Stimulated activated naive CD8-positive, alpha-beta T cell treated with anti-CD3 and anti-CD28 coated beads, Interleukin-15, Interleukin-2, amounts not matched to agents 100 ng/mL and 50 ng/mL, for 24 hours (primary cell): Measurements from ENCODE around the gene KLC3.
"Not testable (repeated sequence)": the region's sequence is repeated elsewhere in the genome, so short reads cannot be mapped to it uniquely, and the experiment has no call there.

Experiments
- H3K27ac Mint-ChIP-seq: one replicate; pipeline ENCODE4 v1.8.0; 2021; ENCODE audit warnings: mild to moderate bottlenecking, mixed read lengths
- H3K27me3 Mint-ChIP-seq: one replicate; pipeline ENCODE4 v1.8.0; 2021; ENCODE audit warnings: mixed read lengths
- H3K36me3 Mint-ChIP-seq: one replicate; pipeline ENCODE4 v1.8.0; 2021; ENCODE audit warnings: low read depth, mixed read lengths
- H3K4me1 Mint-ChIP-seq: one replicate; pipeline ENCODE4 v1.8.0; 2021; ENCODE audit warnings: low read depth, mixed read lengths
- H3K4me3 Mint-ChIP-seq: one replicate; pipeline ENCODE4 v1.8.0; 2021; ENCODE audit warnings: mild to moderate bottlenecking, mixed read lengths
- H3K9me3 Mint-ChIP-seq: one replicate; pipeline ENCODE4 v1.8.0; 2021; ENCODE audit warnings: mixed read lengths

The KLC3 gene

DNA sequence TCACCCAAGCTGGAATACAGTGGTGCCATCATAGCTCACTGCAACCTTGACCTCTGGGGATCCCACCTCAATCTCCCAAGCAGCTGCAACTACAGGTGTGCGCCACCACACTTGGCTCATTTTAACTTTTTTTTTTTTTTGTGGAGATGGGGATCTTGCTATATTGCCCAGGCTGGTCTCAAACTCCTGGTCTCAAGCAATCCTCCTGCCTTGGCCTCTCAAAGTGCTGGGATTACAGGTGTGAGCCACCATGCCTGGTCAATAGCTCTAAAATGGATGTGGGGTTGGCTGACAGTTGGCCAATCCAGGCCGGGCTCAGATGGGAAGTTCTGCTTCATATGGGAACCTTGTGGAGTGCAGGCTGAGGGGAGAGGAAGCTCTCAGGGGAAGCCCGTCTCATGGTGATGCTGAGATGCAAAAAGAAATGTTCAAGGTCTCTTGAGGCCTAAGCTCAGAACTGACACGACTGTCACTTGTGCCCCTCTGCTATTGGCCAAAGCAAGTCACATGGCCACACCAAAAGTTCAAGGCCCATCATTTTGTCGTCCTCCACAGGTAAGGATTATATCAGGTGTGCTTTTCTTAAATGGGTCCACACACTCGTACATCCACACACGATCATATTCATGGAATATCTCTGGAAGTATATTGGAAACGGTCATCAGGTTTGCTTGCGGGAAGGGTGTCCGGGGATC lies 6.8 kb upstream of the KLC3 start:
- H3K27ac Mint-ChIP-seq, result no peak overlapping the region
- H3K4me3 Mint-ChIP-seq, result no peak overlapping the region
- H3K27me3 Mint-ChIP-seq, result peaks cover 3% of the 10 kb centered on the region
- no peaks in the 10 kb centered on the region for H3K9me3 Mint-ChIP-seq
- H3K36me3 Mint-ChIP-seq, result no peaks in the 10 kb centered on the region
- H3K4me1 Mint-ChIP-seq, result no peaks in the 10 kb centered on the region

DNA sequence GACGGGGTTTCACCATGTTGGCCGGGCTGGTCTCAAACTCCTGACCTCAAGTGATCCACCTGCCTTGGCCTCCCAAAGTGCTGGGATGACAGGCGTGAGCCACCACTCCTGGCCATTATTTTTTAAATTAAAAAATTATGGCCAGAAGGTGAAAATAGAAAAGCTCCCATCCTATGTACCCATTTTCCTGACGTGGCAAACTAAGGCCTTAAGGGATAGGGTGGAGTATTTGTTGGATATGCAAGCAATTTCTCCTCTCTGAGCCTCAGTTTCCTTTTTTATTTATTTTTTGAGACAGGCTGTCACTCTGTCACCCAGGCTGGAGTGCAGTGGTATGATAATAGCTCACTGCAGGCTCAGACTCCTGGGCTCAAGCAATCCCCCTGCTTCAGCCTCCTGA lies 5.7 kb upstream of the KLC3 start:
- not testable (repeated sequence) for H3K9me3 Mint-ChIP-seq, H3K27me3 Mint-ChIP-seq, H3K4me3 Mint-ChIP-seq, H3K4me1 Mint-ChIP-seq, H3K27ac Mint-ChIP-seq, H3K36me3 Mint-ChIP-seq

DNA sequence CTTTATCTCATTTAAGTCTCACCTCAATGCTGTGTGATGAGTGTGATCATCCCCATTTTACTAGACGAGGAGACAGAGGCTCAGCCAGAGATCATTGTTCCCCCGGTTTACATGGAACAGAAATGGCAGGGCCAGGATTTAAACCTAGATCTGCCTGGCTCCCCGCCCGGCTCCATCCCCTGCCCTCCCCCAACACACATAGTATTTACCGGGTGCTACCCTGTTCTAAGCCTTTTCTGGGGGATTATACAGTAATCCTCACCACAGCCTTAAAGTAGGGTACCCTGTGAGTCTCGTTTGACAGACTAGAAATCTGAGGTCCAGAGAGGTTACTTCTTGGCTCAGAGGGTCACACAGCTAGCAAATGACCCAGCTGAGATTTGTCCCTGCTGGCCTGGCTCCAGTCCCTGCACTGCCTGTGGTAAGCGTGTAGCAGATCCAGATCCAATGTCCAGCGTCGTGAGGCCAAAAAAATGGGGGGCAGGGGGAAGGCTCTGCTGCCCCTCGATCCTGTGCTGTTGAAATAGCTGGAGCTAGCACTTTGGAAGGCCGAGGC lies 3.8 kb upstream of the KLC3 start:
- H3K4me1 Mint-ChIP-seq, result peaks cover 4% of the 10 kb centered on the region
- H3K36me3 Mint-ChIP-seq, result no peaks in the 10 kb centered on the region
- peaks cover 12% of the 10 kb centered on the region for H3K27me3 Mint-ChIP-seq
- no peak overlapping the region for H3K27ac Mint-ChIP-seq
- H3K4me3 Mint-ChIP-seq, result no peak overlapping the region
- no peaks in the 10 kb centered on the region for H3K9me3 Mint-ChIP-seq

DNA sequence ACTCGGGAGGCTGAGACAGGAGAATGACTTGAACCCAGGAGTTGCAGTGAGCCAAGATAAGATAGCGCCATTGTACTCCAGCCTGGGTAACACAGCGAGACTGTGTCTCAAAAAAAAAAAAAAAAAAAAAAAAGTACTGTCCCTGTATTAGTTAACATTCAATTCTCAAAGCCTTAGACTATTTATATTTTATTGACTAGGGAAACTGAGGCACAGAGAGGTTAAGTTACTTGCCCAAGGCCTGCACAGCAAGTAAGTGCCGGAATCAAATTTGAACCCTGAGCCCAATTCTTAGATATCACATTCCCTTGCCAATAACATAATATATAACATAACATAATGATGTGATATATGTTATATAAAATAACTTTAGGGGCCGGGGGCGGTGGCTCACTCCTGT lies 921 bp upstream of the KLC3 start:
- no peak overlapping the region for H3K4me3 Mint-ChIP-seq
- peaks cover 21% of the 10 kb centered on the region for H3K27me3 Mint-ChIP-seq
- no peaks in the 10 kb centered on the region for H3K36me3 Mint-ChIP-seq
- H3K9me3 Mint-ChIP-seq, result no peaks in the 10 kb centered on the region
- peaks cover 4% of the 10 kb centered on the region for H3K4me1 Mint-ChIP-seq
- H3K27ac Mint-ChIP-seq, result no peak overlapping the region

DNA sequence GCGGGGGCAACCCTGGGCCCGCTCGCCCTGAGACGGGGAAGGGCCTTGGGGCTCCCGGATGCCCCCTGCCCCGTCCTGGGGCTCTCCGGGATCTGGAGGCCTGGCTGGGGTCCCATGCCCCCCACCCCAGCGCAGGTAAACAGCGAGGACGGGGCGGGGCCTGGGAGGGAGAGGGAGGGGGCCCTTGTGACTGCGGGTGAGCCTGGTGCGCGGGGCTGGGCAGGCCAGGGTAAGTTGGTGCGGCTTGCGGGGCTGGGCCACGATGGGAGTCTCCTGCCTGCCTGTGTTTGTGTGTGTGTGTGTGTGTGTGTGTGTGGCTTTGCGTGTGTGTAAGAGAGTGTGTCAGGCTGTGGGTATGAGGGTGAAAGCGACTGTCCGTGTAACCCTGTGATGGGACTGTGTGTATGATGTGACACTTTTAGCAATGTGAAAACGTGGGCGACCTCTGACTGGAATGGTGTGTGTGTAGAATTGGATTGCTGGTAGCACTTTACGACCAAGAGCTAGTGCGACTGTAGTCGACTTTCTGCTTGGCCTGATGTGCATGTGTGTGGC lies 426 bp downstream of the KLC3 start:
- H3K36me3 Mint-ChIP-seq, result no peaks in the 10 kb centered on the region
- peaks cover 27% of the 10 kb centered on the region for H3K27me3 Mint-ChIP-seq
- no peaks in the 10 kb centered on the region for H3K9me3 Mint-ChIP-seq
- no peak overlapping the region for H3K4me3 Mint-ChIP-seq
- H3K27ac Mint-ChIP-seq, result no peak overlapping the region
- H3K4me1 Mint-ChIP-seq, result peaks cover 4% of the 10 kb centered on the region

DNA sequence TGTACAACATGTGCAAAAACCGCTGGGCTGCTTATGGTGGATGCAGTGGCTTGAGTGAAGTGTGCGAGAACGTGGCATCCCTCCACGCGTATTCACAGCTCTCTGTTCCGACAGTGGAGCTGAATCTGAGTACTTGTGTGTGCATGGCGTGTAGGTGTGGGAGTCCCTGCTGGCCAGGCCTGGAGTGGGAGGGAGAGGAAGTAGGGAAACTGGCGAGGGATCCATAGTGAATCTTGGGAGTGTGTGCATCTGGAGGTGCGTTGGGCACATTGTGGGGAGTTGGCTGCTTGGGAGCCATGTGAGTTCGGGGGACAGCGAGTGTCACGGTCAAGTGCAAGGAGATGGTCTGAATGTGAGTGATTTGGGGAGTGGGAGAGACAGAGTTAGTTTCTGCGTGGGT lies 2.4 kb downstream of the KLC3 start:
- Mint-ChIP-seq H3K4me1 (peaks cover 4% of the 10 kb centered on the region), H3K9me3 (no peaks in the 10 kb centered on the region), H3K27me3 (peaks cover 26% of the 10 kb centered on the region), H3K4me3 (no peak overlapping the region), H3K36me3 (no peaks in the 10 kb centered on the region), H3K27ac (no peak overlapping the region)

DNA sequence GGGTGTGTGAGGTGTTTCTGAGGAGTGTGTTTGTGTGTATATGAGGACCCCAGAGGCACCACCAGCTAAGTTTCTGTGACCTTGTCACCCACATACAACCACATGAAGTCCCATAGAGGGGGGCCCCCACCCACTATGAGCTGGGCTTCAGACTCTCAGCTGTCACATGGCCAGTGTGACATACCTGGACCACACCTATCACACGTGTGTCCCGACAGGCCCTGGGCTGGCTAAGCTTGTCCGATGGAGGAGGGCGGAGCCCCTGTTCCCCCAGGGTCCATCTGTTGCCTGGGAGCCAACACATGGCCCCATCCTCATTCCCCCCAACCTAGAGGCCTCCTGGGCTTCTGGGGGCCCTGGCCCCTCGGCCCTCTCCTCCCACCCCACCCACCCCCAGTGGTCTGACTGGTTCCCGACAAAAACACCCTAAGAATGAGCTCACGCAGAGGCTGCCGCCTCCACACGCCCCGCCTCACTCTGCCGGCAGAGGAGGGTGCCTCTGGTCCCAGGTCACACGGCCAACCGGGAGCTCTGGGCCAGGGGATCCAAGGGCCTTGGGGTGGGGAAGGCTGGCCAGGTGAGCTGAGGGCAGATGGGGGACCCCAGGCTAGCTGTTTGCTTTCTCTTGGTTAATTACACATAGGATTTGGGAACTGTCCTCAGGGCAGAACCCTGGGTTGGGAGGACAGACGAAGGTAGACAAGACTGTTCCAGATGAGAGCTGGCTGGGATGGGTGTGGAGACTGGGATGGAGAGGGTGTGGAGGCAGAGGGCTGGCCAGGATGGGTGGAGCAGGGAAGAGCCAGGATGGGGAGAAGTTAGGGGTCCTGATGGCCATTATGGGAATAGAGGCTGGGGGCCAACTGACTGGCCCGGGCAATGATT lies 4.3 kb downstream of the KLC3 start:
- no peak overlapping the region for H3K4me3 Mint-ChIP-seq
- peaks cover 22% of the 10 kb centered on the region for H3K27me3 Mint-ChIP-seq
- H3K9me3 Mint-ChIP-seq, result no peaks in the 10 kb centered on the region
- H3K36me3 Mint-ChIP-seq, result no peaks in the 10 kb centered on the region
- no peak overlapping the region for H3K27ac Mint-ChIP-seq
- peaks cover 4% of the 10 kb centered on the region for H3K4me1 Mint-ChIP-seq

DNA sequence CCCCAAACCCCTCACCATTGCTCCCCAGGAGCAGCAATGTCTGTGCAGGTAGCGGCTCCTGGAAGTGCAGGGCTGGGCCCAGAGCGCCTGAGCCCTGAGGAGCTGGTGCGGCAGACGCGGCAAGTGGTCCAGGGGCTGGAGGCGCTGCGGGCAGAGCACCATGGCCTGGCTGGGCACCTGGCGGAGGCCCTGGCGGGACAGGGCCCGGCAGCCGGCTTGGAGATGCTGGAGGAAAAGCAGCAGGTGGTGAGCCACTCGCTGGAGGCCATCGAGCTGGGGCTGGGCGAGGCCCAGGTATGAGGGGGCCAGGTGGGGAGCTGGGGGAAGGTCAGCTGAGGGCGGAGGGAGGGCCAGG lies 4.9 kb downstream of the KLC3 start:
- Mint-ChIP-seq H3K36me3 (no peaks in the 10 kb centered on the region), H3K4me3 (no peak overlapping the region), H3K27ac (no peak overlapping the region), H3K4me1 (no peaks in the 10 kb centered on the region), H3K9me3 (no peaks in the 10 kb centered on the region), H3K27me3 (peaks cover 18% of the 10 kb centered on the region)

DNA sequence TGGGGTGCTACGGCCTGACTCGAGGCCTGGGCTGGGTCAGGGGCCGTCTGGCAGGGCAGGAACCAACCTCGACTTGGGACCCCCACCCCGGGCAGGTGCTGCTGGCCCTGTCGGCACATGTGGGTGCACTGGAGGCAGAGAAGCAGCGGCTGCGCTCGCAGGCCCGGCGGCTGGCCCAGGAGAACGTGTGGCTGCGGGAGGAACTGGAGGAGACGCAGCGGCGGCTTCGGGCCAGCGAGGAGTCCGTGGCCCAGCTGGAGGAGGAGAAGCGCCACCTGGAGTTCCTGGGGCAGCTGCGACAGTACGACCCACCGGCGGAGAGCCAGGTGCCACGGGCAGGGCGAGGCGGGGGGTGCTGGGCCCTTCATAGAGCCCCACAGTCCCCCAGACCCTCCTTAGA lies 5.9 kb downstream of the KLC3 start:
- Mint-ChIP-seq H3K27me3 (peaks cover 18% of the 10 kb centered on the region), H3K4me3 (no peak overlapping the region), H3K4me1 (no peaks in the 10 kb centered on the region), H3K36me3 (no peaks in the 10 kb centered on the region), H3K27ac (no peak overlapping the region), H3K9me3 (no peaks in the 10 kb centered on the region)

DNA sequence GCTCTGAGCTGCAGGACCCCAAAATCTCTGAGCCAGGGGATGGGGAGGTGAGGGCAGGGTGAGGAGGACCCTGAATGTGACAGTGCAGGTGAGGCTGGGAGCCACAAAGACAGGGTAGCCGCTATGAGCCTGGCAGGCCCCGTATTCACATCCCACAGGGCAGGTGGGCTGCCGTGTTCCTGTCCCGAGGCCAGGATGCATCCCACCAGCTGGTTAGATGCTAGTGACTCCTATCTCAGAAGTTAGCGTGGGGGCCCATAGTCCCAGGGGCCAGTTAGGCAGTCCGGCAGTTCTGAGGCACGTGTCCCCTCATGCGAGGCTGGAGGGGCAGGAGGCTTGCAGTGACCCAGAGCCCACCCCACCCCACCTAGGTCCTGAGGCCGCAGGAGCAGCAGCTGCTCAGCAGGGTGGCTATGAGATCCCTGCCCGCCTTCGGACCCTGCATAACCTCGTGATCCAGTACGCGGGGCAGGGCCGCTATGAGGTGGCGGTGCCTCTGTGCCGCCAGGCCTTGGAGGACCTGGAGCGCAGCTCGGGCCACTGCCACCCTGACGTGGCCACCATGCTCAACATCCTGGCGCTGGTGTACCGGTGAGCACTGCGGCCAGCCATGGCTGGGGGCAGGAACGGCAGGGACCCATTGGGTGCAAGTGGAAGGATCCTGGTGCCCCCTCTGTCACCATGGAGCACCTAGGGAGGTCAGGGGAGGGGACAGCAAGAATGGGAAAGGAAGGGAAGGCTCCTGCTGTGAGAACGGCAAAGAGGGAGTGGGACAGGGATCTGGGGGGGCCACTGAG lies 7.2 kb downstream of the KLC3 start:
- H3K4me1 Mint-ChIP-seq, result no peaks in the 10 kb centered on the region
- no peak overlapping the region for H3K4me3 Mint-ChIP-seq
- H3K27me3 Mint-ChIP-seq, result peaks cover 18% of the 10 kb centered on the region
- no peaks in the 10 kb centered on the region for H3K9me3 Mint-ChIP-seq
- no peaks in the 10 kb centered on the region for H3K36me3 Mint-ChIP-seq
- no peak overlapping the region for H3K27ac Mint-ChIP-seq

DNA sequence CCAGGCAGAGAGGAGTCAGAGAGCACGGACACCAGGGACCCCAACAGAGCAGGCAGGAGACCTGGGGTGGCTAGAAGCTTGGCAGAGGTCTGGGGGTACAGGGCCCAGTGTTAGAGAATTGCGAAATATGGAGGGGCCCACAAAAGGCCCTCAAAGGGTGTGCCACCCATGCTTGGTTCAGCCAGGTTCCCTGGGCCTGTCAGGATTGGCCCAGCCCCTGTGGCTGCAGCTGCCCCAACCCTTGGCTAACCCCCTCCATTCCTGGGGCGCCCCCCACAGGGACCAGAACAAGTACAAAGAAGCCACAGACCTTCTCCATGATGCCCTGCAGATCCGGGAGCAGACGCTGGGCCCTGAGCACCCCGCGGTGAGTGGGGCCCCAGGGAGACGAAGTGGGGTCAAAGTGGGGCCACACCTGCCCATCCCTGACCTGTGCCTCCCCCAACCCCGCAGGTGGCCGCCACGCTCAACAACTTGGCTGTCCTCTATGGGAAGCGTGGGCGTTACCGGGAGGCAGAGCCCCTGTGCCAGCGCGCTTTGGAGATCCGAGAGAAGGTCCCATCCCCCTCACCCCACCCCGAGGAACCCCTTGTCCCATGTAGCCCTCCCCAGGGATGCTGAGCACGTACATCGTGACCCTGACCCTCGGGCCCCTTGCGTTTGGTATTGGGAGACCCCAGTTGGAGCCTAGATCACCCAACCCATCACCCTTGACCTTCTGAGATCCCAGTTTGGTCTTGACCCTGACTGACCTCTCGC lies 8.0 kb downstream of the KLC3 start:
- no peak overlapping the region for H3K27ac Mint-ChIP-seq
- no peaks in the 10 kb centered on the region for H3K4me1 Mint-ChIP-seq
- peaks cover 16% of the 10 kb centered on the region for H3K27me3 Mint-ChIP-seq
- H3K36me3 Mint-ChIP-seq, result no peaks in the 10 kb centered on the region
- no peaks in the 10 kb centered on the region for H3K9me3 Mint-ChIP-seq
- H3K4me3 Mint-ChIP-seq, result no peak overlapping the region

DNA sequence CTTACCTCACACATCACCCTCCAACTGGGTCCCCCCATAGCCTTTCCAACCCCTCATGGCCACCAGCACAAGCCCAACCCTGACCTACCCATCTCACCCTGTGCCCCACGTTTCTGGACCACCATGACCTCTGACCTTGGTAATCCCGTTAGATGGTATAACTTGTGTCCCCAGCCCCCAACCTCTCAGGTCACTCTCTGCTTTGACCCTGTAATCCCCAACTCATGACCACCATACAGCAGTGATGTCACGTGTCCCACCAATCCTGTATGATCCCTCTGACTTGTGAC lies 8.5 kb downstream of the KLC3 start:
- Mint-ChIP-seq H3K9me3 (no peaks in the 10 kb centered on the region), H3K36me3 (no peaks in the 10 kb centered on the region), H3K4me1 (no peaks in the 10 kb centered on the region)

DNA sequence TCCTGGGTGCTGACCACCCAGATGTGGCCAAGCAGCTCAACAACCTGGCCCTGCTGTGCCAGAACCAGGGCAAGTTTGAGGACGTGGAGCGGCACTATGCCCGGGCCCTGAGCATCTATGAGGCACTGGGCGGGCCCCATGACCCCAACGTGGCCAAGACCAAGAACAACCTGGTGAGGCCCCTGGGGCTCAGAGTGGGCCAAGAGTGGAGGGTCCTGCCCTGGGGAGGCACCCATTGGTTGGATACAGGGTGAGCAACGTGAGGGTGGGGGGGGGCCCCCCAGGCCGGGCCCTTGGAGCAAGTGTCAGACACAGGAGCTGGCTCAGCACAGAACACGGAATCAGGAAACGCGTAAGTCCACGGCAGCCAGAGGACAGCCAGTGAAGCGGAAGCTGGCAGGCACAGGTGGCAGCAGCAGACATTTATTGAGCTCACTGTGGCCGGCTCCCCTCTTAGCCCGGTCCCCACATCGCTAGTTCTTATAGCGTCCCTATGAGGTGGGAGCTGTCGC lies 8.9 kb downstream of the KLC3 start:
- Mint-ChIP-seq H3K4me1 (no peaks in the 10 kb centered on the region), H3K27ac (no peak overlapping the region), H3K36me3 (no peaks in the 10 kb centered on the region), H3K9me3 (no peaks in the 10 kb centered on the region), H3K27me3 (peaks cover 9% of the 10 kb centered on the region), H3K4me3 (no peak overlapping the region)

More for the DNA sequence above, 8.5 kb downstream of the KLC3 start:
- Mint-ChIP-seq H3K27me3 (peaks cover 13% of the 10 kb centered on the region), H3K27ac (no peak overlapping the region), H3K4me3 (no peak overlapping the region)

DNA sequence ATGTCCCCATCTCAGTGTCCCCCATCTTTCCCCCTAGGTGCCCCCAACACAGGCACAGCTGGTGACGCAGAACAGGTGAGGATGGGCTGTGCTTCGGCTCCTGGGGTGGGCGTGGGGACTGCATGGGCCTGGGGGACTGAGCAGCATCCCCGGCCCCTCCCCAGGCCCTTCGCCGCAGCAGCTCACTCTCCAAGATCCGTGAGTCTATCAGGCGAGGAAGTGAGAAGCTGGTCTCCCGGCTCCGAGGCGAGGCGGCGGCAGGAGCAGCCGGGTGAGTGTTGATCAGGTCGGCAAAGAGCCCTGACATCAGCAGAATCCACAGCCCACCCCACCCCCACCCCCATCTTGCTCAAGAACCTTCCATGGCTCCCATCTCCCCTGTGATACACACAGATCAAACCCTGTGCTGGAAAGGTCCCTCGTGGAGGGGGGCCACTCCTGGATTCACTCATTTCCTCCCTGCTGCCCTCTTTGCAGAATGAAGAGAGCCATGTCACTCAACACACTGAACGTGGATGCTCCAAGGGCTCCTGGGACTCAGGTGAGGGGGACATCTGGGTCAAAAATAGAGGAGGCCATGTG lies 10.0 kb downstream of the KLC3 start:
- H3K27ac Mint-ChIP-seq, result no peak overlapping the region
- peaks cover 5% of the 10 kb centered on the region for H3K27me3 Mint-ChIP-seq
- no peaks in the 10 kb centered on the region for H3K4me1 Mint-ChIP-seq
- peaks cover 4% of the 10 kb centered on the region for H3K36me3 Mint-ChIP-seq
- no peak overlapping the region for H3K4me3 Mint-ChIP-seq
- no peaks in the 10 kb centered on the region for H3K9me3 Mint-ChIP-seq
